Colon (tissue), 2 donors: ENCODE measurements around the gene UBE3A.
A peak's percentile ranks its signal among the peaks of the same experiment; 100 is the strongest.
"Not testable (repeated sequence)": the region's sequence is repeated elsewhere in the genome, so short reads cannot be mapped to it uniquely, and the experiment has no call there.

Experiments used
- FAIRE-seq: peaks from 2 replicates; lab custom pipeline; 2012; peaks lifted over from hg19 to GRCh38; lab: Jason Lieb, UNC
- donor health status: control.
- donor health status: control.

UBE3A gene

DNA sequence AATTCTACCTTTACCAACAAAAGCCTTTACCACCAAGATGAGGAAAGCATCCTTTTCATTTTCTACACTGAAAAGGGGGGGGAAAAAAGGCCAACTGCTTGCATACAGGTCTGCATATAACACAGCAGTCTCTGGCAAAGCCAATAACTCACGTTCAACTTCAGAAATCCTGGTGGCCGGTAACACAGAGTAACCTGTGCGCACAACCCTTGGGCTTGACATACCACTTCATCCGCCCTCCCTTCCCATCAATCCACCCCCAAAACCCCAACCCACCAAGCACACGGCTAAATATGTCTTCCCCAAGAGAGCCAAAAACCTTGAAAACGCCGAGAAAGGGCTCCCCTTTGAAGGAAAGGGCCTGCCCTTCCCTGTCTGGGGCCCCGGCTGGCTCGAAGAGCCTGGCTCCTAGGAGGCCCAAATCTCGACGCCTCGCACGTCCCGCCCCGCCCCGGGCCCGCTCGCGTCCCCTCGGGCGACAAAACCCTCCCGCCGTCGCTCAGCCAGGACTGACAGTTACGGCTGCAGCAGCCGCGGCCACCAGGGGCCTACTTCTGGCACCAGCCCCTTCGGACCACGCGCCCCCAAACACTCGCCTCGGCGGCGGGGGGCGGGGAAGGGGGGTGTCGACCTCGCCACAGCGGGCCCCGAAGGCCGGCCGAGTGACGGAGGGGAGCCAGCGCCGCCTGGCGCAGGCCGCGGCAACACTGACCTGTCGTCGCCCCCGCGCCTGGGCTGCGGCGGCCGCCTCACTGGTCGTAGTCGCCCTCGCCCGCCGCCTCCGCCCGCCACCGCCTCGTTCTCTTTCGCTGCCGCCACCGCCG is 835 bp downstream of the UBE3A start:
- no peak for FAIRE-seq

DNA sequence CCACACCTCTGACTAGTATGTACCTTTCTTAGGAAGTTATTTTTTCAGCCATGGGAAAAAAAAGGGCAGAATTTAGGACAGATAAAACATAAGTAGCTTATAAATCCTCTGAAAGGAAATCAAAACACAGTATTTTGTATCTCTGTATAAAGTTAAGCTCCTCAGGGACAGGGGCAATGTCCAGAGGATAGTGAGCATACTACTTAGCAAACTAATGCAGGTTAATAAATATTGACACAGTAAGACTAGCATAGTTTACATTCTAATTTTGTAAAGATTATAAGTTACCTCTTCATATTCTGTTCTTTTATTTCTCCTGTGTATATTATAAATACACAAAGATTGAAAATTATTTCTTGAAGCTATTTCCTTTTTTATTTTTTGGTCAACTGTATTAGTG is 2.1 kb downstream of the UBE3A start:
- no peak for FAIRE-seq

DNA sequence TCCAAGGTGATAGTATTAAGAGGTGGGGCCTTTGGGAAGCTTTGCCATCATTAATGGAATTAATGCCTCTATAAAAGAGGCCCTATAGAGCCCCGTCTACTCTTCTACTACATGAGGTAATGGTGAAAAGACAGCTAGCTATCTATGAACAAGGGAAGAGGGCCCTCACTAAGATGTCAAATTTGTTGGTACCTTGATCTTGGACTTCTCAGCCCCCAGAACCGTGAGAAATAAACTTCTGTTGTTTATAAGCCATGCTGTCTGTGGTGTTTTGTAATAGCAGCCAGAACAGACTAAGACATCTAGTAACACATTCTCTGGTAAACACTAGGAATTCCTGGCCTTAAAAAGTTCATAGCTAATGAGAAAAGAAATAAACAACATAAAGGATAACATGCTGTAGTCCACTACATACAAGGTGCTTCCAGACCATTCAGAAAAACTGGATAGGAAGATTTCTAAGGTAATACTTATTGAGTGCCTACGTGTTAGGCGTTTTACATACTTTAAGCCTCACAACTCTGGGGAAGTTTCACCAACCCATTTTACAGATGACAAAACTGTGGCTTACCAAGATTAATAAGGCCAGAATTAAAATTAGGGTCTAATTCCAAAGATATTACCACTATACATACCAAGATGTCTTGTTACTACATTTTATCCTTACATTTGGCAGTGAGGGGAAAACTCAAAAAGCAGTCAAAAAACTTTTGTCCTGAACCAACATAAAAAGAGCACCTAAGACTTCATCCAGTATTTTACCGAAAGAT is 3.2 kb downstream of the UBE3A start:
- no peak for FAIRE-seq

DNA sequence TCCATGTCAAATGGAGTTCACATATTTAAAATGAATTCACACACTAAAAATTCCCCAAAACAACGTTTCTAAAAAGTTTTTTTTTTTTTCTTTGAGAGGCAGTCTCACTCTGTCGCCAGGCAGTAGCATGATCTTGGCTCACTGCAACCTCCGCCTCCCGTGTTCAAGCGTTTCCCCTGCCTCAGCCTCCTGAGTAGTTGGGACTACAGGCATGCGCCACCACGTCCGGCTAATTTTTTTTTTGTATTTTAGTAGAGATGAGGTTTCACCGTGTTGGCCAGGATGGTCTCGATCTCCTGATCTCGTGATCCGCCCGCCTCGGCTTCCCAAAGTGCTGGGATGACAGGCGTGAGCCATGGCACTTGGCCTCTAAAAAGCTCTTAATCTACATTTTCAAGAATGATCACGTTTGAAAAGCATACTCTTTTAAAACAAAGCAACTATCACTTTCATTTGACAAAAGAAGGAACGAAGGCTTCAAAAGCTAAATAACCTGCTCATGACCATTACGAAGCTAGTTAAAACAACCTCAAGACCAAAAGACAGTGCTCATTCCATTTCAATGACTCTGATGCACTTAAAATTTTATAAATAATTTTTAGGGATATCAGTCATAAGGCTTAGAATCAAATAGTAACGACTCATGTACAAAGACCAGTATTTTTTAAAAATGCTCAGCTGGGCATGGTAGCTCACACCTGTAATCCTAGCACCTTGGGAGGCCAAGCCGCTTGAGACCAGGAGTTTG is 5.5 kb downstream of the UBE3A start:
- no peak for FAIRE-seq

DNA sequence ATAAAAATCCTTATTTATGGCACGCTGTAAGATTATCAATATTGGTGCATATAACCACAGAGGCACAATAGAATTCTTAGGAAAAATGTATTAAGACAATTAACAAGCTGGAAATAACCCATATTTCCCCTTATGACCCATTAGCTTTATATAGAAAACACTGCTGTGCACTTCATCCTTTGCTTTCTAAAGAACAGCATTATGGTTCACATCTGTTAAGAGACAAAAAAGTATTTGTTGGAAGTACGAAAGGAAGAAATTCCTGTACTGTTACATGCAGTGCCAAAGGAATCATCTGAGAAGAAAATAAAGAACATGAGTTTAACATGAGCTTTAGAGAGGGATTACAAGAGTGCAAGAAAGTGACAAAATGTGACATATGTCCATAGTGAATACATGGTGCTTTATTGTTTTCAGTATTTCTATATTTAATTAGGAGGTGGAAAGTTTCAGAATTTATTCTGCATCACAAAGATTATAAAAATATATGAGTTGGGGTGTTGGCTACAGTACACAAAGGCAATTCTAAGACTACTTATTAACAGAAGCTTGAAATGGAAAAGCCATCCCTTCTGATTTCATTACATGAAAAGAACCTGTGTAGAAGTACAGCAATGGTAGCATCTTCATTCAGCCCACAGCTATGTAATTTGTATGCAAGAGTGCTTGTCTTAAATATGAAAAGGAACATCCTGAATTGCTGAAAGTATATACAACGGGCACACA is 6.8 kb downstream of the UBE3A start:
- no peak for FAIRE-seq

DNA sequence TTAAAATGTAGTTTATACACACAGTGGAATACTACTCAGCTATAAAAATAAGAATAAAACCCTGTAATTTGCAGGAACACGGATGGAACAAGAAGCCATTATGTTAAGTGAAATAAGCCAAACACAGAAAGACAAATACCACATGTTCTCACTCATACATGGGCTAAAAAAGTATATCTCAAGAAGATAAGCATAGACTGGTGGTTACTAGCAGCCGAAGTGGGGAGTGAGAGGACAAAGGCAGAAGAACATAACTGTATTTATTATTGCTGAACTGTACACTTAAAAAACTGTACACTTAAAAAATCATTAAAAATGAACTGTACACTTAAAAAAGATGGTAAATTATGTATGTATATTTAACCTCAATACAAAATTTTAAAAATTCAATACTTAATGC is 11.0 kb downstream of the UBE3A start:
- FAIRE-seq = no peak

DNA sequence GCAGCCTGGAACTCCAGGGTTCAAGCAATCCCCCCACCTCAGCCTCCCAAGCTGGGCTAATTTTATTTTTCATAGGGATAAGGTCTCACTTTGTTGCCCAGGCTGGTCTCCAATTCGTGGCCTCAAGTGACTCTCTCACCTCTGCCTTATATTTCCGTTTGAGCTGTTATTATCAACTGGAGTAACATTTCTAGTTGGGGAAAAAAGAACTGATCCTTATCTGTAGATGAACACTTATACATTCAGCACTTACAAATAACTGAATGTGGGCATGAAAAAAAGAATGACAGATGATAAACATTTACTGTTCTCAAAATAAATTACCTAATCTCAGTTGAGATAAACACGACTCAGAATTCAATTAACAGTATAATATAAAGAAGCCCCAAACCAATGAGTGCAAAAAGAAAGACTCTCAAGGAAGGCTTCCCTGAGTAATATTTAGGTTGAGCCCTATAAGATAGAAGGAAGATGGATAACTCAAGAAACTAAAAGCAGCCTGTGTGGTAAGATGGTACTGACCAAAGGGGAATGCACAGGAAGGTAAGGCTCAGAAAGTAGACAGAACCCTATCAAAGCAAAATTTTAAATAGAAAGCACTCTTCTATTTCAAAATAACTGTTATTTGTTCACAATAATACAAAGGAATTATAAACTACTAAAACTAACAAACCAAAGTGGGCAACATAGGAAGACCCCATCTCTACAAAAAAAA is 11.8 kb downstream of the UBE3A start:
- no peak for FAIRE-seq

DNA sequence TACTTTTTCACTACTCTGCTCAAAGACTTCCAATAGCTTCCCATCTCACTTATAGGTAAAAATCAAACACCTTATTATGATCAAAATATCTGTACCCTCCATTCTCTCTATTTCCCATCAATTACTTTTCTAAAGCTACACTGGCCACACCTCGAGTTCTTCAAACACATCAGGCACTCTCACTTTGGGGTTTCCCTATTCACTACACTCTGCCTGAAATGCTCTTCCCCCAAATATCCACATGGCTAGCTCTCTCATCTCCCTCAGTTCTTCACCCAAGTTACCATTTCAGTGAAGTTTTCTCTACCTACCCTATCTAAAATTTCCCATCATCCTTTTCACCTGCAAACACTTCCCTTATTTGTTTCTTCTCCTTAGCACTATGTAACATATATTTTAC is 14.8 kb downstream of the UBE3A start:
- no peak for FAIRE-seq

DNA sequence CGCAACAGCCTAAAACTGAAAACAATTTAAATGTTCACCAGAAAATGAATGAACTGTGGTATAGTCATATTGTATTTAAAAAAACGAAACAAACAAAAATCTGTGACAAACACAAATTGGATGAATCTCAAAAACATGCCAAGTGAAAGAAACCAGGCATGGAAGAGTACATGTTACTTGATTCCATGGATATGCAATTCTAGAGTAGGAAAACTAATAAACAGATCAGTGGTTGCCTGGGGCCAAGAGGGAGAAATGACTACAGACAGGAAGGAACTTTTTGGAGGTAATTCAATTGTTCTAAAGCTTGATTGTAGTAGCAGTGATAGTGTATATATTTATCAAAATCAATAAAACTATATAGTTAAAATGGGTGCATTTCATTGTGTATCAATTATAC is 16.8 kb downstream of the UBE3A start:
- FAIRE-seq = no peak

DNA sequence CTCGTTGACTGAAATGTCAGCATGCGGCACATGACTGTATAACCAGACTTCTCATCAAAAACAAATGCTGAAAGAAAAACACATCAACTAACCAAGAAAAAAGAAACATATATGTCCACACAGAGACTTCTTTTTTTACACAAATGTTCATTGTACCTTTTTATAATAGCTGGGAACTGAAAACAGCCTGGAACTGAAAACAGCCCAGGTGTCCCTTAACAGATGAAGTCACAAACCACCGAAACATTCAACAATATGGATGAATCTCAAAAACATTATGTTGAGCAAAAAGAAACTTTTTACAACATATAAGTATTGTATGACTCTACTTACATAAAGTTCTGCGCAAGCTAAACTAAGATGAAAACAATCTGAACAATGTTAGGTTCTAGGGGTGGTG is 20.6 kb downstream of the UBE3A start:
- no peak for FAIRE-seq

DNA sequence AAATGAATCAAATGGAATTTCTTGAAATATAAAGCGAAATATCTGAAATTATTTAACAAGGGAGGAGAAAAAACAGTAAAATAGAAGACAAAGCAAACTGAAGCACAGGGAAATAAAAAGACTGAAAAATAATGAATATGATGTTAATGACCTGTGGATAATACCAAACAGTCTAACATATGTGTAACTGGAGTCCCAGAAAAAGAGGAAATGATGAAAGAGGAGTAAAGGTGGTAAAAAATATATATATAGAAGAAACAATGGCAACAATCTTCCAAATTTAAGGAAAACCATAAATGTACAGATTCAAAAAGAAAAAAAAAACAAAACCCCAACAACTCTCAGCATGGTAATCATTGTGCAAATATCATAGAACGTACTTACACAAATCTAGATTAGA is 21.2 kb downstream of the UBE3A start:
- no peak for FAIRE-seq

DNA sequence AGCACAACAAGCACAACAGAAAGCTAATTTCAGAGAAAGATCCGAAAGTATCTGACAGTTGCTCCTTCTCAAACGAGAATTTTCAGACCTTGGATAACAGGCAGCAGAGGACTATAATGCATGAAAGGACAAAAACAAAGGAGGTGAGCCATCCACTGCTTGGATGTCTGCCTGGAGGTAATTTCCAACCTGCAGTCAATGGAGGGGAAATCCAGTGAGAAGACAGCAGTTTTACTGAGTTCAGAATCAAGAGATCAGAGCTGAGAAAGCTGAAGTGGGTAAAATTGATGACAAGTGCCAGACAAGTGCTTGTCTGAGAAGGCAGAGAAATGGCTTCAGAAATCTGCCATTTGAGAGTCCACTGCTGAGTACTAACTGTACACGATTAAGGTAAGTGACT is 22.1 kb downstream of the UBE3A start:
- no peak for FAIRE-seq

DNA sequence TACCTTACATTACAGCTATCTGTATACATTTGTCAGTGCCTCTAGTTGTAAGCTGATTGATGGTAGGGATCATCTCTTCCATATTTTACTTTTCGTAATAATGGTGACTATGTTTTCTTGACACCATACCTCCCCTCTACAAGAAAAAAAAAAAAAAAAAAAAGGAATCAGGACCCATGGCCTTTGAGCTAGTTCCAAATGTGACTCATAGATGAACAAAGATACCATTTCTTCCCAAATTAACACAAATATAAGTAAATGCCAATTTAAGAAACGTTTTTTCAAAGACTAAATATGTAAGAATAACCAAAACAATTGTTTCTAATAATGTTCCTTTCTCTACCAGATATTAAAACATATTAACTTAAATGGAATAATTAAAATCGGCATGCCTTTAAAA is 23.1 kb downstream of the UBE3A start:
- FAIRE-seq = no peak

DNA sequence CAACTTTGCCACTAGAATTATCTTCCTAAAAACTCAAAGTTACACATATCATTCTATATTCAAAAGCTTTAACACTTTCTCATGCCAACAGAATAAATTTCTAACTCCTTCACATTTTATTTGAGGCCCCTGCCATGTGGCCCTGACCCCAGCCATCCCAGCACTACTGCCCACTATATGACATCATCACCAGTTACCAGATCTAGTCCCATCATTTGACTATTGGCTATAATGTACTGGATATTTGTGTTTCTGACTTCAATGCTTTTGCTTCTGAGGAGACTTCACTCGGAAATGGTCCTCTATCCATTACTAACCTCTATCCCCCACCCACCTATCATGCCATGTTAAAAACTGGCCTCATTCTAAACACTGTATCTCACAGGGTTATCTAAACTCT is 23.6 kb downstream of the UBE3A start:
- no peak for FAIRE-seq

DNA sequence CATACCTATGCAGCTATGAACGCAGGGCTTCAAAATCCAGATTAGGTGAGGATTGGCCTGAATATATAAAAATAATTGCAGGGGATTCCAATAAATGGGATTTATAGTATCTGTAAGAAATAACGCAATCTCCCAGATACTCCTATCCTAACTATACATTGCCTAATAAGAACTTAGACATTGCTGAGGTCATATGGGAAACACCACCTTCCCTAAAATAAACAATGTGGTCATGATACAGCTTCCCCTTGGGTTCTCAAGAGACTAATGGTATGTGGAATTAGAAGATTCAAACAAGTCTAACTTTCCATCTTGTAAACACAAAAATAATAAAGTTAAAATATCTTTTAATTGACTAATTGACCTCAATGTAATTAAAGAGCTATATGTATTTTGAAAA is 28.2 kb downstream of the UBE3A start:
- no peak for FAIRE-seq

DNA sequence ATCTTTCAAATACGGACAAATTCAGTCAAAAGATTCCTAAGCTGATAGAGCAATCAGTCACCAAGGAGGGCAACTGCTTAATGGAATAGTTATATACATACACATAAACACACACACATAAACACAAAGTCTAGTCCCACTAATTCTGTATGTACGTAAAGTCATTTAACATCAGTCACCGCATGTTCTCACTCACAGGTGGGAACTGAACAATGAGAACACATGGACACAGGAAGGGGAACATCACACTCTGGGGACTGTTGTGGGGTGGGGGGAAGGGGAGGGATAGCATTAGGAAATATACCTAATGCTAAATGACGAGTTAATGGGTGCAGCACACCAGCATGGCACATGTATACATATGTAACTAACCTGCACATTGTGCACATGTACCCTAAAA is 29.1 kb downstream of the UBE3A start:
- not testable (repeated sequence) for FAIRE-seq

DNA sequence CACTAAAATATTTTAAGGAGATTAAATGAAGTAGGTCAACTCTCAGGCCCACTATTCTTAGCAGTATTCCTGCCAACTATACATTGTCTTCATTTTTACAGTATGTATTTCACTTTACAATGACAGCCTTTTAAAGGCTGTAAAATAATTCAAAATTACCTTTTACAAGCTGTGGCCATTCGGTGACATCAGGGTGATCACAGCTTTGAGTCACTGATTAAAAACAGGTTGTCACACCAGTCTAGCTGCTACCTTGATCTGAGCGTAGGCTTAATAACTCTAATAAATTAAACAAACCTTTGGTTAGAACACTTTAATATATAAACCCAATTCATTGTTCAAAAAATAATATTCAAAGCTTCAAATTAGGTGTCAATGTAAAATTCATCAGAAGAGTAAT is 29.9 kb downstream of the UBE3A start:
- FAIRE-seq = peak; percentile 61

DNA sequence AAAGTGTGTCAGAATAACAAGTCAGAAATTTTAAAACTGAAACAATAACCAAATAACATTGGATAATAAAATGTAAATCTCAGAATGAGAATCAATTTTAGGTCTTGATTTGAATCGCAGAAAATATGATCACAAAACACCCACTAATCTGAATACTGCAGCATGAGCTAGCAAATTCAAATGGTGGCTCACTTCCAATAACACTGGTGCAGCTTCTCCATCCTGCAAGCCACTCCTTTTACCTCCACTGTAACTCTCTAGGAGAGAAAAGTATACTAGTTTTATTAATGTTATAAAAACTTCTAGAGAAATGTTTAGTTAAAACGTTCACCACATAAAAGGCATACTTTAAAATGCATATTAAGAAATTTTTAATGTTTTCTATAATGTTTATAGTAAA is 30.4 kb downstream of the UBE3A start:
- FAIRE-seq = no peak

DNA sequence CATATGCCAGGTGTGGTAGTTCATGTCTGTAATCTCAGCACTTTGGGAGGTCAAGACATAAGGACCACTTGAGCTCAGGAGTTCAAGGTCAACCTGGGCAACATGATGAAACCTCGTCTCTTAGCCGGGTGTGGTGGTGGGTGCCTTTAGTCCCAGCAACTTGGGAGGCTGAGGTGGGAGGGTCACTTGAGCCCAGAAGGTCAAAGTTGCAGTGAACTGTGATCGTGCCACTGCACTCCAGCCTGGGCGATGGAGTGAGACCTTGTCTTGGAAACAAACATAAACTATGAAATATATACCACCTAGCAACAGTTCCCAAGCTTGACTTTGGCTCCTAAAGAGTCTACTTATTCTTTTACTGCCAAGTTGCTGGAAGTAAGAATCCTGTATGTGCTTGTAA is 30.9 kb downstream of the UBE3A start:
- FAIRE-seq = no peak

DNA sequence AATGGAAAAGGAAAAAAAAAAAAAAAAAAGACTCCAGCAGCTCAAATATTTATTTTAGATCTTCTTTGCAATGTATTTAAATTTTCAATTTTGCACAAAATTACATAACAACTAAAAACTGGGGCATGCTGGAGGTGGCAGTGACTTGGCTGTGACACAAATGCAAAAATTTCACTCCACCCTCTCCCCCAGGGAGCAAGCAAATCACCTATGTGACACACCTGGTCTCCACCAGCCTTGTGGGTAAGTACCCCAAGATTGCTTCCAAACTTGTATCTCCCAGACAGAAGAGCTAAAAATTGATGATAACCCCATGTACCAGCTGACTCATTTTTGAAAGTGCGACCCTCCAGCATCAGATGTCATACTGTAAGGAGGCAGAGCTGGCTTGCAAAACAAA is 32.0 kb downstream of the UBE3A start:
- no peak for FAIRE-seq

DNA sequence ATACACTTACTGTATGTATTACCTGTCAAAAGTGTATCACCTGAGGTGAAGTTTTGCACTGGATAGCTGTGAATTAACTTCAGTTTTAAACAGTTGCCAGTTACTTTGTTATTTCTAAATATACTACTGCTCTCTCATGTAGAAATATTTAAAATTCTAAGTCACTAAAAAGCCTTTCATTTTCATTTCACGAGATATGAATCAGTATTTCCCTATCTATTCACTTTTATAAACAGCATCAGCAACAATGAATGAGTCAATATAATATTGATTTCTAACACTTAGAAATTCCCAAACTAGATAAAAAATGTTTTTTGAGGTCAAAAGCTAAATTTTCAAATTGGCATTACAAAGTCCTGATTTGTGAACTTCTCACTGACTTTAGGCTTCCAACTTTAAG is 32.6 kb downstream of the UBE3A start:
- no peak for FAIRE-seq

DNA sequence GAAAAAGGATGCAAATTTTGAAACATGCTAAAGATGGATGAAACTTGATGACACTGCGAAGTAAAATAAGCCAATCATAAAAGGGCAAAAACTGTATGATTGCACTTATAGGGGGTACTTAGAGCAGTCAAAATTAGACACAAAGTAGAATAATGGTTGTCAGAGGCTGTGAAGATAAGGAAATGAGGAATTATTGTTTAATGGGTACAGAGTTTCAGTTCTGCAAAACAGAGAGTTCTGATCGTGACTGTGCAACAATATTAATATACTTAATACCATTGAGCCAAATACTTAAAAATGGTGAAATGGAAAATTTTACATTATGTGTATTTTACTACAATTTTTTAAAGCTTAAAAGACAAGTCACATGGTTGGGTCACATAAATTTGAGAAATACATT is 35.1 kb downstream of the UBE3A start:
- no peak for FAIRE-seq
